GM19043 (cell line): ENCODE results near the gene NSMCE3.
"Not testable (repeated sequence)": the region's sequence is repeated elsewhere in the genome, so short reads cannot be mapped to it uniquely, and the experiment has no call there.

Experiments used
- ATAC-seq: cut with Tn5 transposase; IDR thresholded peaks from one replicate; pipeline ENCODE4 v1.9.1; 2021; ENCODE audit warnings: low read depth; ENCODE audit not compliant: unreplicated experiment

NSMCE3 gene

DNA sequence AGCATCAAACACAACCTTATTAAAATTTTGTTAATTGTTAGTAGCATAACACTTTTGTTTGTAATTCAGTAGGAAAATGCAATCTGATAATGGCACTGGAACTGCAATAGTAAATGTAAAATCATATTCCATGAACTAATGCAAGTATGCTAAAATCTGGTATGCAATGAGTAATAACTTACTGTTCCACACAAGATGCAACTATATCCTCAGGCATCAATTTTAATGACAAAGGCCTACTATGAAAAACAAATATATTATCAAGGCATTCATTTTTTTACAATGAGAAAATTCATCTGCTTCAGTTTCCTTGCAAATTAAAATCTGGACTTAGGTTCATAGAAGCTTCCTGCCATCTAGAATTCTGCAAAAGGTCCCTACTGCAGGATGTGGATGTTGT is 1.4 kb upstream of the NSMCE3 start:
- ATAC-seq = no peak

DNA sequence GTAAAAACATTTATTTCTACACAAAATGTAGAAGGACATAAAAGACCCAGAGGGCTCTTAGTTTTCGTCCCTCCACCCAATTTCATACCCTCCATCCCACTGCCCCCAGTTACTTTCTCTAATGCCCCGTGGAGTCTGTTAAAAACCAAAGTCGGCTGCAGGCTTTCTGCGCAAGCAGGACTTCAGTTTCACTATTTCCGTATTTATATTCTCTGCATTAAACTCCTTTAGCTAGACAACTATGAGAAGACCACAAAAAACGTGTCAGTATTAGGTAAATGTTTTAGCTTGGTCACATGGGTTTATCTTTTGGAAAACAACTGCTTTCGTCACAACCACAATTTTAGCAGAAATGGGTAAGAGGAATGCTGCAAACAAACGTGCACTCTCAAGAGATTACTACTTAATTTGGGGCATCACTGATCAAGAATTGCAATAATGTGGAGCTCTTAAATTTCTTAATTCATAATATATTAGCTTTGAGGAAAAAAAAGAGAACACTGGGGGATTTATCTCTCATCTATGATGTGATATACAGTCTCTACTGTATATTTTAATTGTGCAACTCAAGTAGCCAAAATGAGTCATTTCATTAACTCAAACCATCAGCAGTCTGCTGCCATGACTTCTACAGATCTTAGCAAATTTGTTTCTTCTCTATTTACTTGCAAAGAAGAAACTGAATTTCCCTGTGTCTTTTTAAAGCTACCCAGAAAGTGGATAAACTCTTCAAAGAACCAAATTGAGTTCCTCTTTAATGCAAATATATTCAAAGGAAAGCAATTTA is 740 bp upstream of the NSMCE3 start:
- peak; percentile 18 for ATAC-seq

DNA sequence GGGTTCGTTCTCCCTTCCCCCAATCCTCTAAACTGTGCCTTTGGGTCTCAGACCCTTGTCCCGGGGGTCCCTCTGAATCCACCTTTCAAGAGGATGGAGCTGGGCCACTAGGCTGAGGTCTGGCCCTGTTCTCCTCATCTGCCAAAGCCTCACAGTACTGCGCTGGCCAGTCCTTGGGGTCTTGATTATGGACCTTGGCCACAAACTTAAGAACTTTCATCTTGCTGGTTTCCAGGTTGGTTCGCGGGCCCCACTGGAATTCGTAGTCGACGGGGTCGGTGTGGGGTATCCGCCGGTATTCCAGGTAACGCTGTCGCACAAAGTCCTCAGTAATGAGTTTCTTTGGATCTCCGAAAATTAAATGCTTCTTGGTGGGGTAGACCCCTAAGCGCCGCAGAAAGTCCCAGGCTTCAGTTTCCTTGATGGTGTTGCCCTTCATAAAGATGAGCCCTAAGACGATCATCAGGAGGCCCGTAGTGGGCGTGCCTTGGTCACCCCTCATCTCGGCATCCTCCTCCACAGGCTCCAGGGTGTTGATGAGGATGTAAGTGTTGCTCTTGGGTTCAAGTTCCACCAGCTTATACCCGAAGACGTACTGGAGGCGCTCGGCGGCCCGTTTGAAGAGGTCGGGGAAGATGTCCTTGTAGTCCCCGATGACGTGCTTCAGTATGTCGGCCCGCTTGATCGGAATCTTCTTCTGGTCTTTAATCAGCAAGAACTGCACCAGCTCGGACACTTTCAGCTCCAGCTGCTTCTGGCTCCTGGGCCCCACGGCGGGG is 727 bp downstream of the NSMCE3 start:
- peak; percentile 11 for ATAC-seq

DNA sequence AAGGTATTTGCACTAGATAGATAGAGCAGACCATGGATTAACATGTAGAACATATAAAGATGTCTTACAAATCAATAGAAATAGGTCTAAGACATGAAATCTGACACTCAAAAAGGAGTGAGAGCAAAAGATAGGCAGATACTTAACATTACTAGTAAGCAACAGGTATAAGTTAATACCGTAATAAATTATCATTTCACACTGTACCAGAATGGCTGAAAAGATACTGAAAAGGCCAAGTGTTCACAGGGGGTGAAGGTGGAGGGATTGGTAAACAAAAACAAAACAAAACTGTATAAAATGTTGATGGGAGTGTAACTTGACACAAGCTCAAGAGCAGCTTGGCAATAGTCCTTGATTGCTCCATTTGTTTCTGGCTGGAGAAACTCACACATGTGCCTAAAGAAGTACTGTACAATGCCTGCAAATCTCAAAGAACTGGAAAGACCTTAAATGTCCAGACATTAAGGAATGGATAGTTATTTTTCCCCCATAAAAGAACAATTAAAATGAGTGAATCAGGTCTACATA is 3.5 kb downstream of the NSMCE3 start:
- ATAC-seq = no peak

DNA sequence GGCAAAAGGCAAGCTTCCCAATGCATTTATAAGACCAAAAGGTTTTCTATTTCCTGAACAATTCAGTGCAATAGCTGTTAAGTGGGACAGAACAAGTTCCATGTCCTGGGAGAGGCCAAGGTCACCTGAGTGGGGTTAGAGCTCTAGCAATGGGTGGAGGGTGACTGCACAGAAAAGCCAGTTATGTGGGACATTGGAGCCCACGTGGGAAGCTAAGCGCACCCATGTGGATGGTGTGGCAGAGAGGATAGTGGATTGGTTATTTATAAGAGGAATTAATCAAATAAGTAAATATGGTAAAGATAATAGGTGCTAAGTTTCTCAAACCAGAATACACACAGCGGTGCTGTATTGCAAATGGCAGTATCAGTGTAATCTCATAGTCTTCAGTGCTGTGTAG is 6.3 kb downstream of the NSMCE3 start:
- no peak for ATAC-seq

DNA sequence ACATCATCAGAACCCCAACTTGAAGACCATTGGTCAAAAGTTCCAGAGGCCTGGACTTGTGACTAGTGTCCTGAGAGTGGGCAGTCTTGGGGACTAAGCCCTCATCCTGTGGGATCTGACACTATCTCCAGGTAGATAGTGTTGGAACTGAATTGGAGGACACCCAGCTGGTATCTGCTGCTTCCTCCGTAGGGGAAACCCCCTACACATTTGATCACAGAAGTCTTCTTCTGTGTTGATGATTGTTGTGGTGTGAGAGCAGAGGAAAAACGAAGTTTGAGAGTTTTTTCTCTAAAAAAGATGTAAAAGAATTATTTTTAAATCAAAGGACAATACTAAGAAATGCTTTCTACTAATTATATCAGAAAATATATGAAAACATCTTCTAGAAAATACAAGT is 6.9 kb downstream of the NSMCE3 start:
- no peak for ATAC-seq

DNA sequence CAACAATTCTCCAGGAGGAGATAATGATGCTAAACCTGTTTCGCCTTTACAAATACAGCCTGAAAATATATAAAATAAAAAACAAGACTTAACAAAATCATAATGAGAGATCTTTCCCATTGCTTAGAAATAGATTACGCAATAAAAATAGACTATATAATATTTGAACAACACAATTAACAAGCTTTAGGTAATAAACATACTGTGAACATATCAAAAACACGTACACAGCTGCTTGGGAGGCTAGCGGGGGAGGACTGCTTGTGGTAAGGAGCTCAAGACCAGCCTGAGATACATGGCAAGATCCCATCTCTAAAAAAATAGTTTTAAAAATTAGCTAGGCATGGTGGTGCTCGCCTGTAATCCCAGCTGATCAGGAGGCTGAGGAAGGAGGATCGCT is 8.7 kb downstream of the NSMCE3 start:
- ATAC-seq = no peak

DNA sequence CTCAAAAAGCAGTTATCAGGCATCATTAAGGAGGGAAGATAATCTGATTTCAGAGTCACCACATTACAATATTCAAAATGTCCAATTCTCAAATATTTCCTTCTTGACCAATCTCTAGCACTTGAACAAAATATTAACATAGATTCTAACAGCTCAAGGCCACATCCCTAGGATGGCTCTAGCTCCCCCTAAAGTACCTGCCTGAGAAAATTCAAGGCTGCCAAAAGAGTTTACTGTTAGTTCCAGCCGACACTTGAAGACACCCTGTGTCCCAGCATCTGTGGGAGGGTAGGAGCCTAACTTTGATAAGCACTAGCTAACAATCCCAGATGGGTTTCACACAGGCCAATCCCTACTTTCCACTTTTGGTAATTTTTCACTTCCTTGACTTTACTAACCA is 10.4 kb downstream of the NSMCE3 start:
- ATAC-seq = no peak

DNA sequence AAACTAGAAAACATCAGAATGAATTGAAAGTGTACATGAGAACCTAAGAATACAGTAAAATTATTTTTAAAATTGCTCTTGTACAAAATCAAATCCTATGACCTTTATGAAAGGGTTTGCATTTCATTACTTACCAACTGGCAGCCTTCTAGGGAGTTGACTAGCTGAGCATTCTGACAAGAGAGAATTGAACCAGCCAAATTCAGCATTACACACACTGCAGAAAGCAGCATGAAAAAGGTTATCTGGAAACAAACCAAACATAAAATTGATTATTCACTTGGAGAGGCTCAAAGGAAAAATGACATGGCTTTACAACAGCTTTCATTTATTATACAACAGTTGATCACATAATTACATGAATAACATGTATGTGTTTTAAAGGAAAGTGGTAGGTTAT is 17.4 kb downstream of the NSMCE3 start:
- no peak for ATAC-seq

DNA sequence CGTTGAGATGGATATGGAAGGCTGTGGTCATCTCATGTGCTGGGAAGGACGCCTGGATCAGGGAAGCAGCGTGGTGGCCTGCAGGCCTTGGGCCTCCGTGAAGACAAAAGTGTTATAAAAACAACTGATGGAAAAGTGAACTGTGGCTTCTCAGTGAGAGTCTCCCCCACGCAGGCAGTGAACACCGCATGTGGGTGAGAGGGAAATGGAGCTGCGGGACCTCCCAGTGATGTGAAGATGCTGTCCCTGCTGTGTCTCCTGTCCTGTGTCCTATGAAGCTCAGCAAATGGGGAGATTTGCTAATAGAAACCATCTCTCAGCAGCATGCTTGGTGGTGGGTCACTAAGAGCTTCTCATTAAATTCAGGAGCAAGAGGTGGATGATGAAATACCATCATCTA is 25.1 kb downstream of the NSMCE3 start:
- ATAC-seq = no peak

DNA sequence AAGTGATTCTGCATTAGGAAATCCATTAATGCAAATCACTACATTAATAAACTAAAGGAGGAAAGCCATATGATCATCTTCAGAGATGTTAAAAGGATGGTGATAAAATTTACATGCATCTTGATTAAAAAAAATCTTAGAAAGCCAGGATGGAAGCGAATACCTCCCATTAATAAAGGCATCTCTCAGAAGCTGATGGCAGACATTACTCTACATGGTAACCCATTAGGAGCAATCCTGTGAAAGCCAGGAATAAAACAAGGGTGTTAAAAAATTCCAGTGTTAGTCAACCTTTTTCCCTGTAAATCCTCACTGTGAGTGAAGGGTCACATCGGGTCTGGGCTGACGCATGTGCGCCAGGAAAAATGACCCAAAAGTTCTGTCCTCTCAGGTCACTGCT is 25.5 kb downstream of the NSMCE3 start:
- no peak for ATAC-seq

DNA sequence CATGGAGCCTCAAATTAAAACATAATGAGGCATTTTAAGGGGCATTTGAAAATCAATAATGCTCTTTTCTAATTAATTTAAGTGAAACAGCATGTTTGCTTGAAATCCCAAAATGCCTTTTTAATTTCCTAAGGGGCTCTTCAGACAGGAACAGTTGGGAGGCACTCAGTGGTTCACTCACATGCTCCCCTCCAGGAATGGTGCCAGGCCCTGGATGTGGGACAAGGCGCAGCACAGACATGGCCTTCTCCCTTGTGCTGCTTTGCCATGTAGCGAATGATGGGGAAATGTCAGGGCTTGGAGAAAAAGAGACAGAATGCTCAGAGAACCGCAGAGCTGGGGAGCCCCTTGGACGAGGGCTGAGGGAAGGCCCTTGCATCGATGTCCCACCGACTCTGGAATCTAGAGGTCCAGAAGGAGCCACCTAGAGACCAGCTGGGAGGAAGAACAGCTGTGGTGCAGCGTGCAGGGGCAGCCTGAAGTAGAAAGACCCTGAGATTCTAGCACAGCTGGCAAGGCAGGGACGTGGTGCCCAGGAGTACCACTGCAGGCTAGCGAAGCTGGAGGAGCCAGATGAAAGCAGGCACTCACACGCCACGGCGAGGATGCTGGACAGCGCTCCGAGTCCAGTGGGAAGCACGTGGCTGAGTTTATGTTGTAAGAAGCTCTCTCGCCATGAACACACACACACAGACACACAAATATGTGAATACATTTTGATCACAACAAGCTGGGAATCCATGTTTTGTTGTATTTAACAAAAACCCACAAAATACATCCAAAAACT is 27.0 kb downstream of the NSMCE3 start:
- no peak for ATAC-seq

DNA sequence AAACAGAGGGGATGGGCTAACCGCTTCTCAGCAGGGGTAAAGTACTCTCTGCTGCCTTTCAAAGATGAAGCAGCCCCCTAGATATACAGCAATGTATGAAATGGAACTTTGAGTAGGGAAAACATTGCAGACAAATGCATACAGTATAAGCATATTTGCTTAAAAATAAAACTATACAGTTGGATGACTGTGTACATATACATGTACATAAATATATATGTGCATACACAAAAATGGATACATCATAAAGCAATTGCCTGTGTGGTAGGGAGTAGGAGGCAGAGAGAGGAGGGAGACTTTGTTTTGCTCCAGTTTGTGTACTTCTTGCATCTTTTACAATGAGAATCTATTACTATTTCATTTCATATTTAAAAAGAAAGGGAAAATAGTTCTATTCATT is 28.4 kb downstream of the NSMCE3 start:
- ATAC-seq = no peak

DNA sequence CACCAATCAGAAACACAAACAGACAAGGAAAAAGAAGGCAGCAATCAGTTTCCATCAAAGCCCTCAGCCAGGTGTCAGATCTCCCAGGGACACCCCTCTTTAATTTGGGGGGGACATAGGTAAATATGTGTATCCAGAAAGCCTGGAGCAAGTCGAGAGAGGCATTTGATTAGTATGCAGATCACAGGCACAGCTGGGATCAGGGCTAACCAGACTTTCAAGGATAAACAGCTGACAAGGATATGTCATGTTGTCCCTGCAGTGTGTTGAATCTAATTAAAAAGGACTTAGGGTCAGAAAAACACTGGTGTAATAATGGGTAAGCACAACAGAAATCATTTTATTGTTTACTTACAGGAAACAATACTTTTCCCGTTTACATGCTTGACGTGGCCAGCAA is 30.2 kb downstream of the NSMCE3 start:
- no peak for ATAC-seq

DNA sequence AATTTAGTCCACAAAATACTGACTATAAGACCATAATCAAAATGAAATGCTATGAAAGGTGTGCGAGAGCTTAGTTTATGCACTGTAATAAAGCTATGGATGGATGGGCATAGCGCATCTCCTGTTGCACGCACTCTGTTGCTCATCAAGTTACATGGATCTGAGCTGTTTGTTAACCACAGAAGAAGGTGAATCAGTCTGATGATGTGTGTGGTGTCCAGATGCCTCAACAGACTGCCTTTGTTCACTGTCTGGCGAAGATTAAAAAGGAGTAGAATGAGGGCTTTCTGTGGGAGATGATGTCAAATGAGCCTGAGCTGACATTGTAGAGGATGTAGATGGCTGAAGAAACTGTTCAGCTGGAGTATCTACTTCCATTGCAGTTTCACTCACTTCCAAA is 36.1 kb downstream of the NSMCE3 start:
- no peak for ATAC-seq

DNA sequence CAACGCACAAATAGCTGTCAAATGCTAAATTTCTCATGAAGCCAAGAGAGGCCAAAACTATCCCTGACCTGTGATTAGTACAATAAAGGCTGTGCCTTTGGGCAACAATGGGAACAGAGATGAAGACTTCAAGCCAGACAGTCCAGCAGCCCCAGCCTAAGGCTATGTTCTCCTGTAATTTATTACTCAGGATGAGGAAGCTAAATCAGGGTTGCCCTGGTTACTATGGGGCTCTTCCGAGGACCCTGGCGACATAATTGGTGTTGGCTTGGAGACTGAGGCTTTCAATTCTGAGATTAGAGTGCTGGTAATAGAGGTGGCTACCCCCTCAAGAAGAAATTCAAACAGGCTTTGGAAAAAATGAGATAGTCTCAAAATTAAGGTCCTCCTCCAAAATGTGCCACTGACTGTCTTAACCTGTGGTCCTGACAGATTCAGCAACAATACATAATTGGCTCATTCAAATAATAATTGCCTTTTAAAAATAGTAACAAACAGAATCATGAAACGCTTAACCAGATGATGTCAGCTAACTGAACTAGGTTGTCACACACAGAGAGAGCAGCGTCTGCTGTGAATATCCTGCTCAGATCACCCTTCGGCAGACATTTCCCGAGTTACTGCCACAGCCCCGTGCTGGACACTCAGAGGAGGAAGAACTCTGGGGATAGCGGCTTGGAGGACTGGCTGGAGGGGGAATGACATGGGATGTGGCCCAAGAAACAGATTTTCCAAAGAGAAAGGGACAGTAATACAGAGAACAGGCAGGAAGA is 43.0 kb downstream of the NSMCE3 start:
- no peak for ATAC-seq

DNA sequence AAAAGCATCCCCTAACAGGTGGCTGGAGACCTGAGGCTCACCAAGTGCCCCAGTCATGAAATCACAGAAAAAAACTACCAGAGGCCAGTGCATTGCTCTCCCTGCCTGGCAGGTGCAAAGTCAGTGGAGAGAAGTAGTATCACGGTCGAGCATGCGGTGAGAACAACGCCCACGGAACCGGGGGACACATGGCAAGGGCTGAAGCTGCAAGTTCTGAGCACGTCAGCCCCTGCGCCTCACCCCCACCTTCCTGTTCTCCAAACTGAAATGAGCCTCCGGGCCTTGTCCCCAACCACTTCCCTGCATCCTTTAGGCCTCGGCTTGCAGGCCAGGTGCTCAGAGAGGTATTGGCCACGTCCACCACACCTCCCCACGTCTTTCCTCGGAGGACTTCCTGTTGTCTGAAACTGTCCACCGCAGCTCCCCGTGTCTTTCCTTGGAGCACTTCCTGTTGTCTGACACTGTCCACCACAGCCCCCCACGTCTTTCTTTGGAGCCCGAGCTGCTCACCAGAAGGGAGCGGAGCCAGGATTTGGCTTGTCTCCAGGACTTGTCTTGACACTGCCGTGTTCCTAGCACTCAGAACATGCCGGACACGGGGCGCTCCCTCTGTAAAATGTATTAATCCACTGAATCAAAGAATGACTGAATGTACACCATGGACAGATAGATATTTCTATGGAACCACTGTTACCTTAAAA is 43.9 kb downstream of the NSMCE3 start:
- no peak for ATAC-seq

DNA sequence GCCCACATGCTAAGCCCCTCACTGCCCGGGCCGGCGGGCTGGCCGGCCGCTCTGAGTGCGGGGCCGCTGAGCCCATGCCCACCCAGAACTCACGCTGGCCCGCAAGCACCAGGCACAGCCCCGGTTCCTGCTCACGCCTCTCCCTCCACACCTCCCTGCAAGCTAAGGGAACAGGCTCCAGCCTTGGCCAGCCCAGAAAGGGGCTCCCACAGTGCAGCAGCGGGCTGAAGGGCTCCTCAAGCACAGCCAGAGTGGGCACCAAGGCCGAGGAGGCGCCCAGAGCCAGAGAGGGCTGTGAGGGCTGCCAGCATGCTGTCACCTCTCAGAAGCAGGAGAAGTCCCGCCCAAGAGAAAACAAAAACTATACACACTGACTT is 44.6 kb downstream of the NSMCE3 start:
- not testable (repeated sequence) for ATAC-seq

DNA sequence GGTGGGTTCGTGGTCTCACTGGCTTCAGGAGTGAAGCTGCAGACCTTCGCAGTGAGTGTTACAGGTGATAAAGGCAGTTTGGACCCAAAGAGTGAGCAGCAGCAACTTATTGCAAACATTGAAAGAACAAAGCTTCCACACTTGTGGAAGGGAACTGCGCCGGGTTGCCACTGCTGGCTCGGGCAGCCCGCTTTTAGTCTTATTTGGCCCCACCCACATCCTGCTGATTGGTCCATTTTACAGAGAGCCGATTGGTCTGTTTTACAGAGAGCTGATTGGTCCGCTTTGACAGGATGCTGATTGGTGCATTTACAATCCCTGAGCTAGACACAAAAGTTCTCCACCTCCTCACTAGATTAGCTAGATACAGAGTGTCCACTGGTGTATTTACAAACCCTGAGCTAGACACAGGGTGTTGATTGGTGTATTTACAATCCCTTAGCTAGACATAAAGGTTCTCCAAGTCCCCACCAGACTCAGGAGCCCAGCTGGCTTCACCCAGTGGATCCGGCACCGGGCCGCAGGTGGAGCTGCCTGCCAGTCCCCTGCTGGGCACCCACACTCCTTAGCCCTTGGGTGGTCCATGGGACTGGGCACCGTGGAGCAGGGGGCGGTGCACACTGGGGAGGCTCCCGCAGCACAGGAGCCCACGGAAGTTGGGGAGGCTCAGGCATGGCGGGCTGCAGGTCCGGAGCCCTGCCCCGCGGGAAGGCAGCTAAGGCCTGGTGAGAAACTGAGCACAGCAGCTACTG is 45.2 kb downstream of the NSMCE3 start:
- not testable (repeated sequence) for ATAC-seq
